Body of pancreas (tissue), 4 donors: Measurements from ENCODE around the gene SAFB2.

ENCODE experiments used
- POLR2A ChIP-seq, 3 donors: fragments of 450-650 bp; IDR thresholded peaks; one replicate each; pipeline ENCODE4 v1.6.1; 2016; ENCODE audit warnings: antibody characterized with exemption in 3 of 3, mild to moderate bottlenecking in 2 of 3
- TF ChIP-seq, protein P1 (sequence below), 7 experiments: fragments of 450-650 bp in 4 of 7; fragments of 200-600 bp in 3 of 7; sonication (generic) in 3 of 7; IDR thresholded peaks; one replicate each; pipeline ENCODE4 v1.5.1; 2016 to 2019; ENCODE audit warnings: antibody characterized with exemption in 7 of 7

DNA sequence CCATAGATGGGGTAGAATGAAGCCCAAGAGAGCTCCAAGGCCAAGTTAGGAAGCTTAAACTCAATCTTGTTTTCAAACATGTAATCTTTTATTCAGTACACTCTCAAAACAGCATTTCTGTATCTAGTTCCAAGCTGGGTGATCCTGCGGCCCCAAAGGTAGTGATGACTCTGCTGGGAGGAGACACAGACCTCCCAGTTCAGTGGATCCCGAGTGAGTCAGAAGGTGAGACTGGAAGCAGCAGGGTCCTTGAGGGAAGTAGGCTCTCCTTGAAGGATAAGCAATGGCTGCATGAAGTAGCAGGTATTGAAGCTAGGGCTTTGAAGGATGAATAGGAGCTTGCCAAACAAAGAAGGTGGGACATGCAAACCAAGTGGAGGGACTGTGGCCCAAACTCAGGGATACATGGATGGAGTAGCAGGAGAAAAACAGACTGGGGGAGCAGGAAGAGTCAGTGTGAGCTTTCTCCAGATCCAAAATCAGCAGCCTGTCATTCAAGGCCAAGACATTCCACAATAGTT is 64.4 kb downstream of the SAFB2 start:
- TF ChIP-seq, protein P1, sequence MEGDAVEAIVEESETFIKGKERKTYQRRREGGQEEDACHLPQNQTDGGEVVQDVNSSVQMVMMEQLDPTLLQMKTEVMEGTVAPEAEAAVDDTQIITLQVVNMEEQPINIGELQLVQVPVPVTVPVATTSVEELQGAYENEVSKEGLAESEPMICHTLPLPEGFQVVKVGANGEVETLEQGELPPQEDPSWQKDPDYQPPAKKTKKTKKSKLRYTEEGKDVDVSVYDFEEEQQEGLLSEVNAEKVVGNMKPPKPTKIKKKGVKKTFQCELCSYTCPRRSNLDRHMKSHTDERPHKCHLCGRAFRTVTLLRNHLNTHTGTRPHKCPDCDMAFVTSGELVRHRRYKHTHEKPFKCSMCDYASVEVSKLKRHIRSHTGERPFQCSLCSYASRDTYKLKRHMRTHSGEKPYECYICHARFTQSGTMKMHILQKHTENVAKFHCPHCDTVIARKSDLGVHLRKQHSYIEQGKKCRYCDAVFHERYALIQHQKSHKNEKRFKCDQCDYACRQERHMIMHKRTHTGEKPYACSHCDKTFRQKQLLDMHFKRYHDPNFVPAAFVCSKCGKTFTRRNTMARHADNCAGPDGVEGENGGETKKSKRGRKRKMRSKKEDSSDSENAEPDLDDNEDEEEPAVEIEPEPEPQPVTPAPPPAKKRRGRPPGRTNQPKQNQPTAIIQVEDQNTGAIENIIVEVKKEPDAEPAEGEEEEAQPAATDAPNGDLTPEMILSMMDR (IDR thresholded peaks at IDR 0.05) = no peak
- no peak for TF ChIP-seq POLR2A (IDR thresholded peaks at IDR 0.05)
